ENCODE measurements around the gene PDF. TPM values are rescaled to one million over a fixed set of nuclear protein-coding genes. Genes with fewer than 3 reads are reported as not detected.
A peak's percentile ranks its signal among the peaks of the same experiment; 100 is the strongest.

PDF gene
- total and polyA plus RNA-seq, 2 donors (not counting 3 experiments of a cell fraction or from before 2014, with no cell fraction given), result 13.1 to 16.7 TPM

DNA sequence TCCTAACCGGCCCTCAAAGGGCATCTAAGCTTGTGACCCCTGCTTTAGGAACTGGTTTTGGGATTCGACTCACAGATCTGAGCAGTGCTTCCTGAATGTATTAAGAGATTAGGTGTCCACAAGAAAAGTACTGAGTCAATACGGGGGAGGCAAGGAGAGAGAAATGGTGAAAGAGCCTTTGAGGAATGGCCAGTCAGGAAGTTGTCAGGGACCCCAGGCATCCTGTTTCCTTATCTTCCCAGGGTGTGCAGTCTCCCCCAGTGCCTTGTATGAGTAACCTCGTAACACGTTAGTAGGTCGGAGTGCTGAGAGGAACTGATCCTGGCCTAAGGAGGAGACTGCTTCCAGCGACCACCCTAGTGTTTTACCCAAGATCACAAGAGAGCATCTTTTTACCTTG is 37.6 kb upstream of the PDF start:
- Histone ChIP-seq H3K4me3 (replicated peaks in 1 of 3; ENCODE audit: insufficient read depth in 1 of 3, low read depth in 1 of 3, low read length in 3 of 3) (no peak overlapping the region), H3K79me2 (ENCODE audit: control insufficient read depth, insufficient read depth, low read length) (peaks cover 2% of the 10 kb centered on the region), H3K4me1 (ENCODE audit: control insufficient read depth, extremely low read depth, insufficient read depth, low read length) (peaks cover 10% of the 10 kb centered on the region), H3K36me3 (ENCODE audit: control insufficient read depth in 2 of 2, extremely low read depth in 1 of 2, insufficient read depth in 2 of 2, low read length in 2 of 2) (peaks cover 20 to 21% of the 10 kb centered on the region in 2 experiments), H3K27ac (ENCODE audit: insufficient read depth, low read depth, low read length) (peak overlapping the region; percentile 66), H3K27me3 (ENCODE audit: control insufficient read depth in 2 of 2, insufficient read depth in 2 of 2, low read length in 2 of 2) (no peaks in the 10 kb centered on the region), H3K9me1 (replicated peaks; ENCODE audit: control insufficient read depth, extremely low read depth, insufficient read depth, low read length) (no peaks in the 10 kb centered on the region), H3K4me2 (ENCODE audit: insufficient read depth, low read length) (peak overlapping the region; percentile 54), H4K20me1 (replicated peaks; ENCODE audit: control insufficient read depth, extremely low read depth, insufficient read depth, low read length) (no peaks in the 10 kb centered on the region), H3K9me3 (replicated peaks; ENCODE audit: control insufficient read depth, insufficient read depth, low read length) (no peaks in the 10 kb centered on the region), H2AFZ (ENCODE audit: low read depth, low read length) (no peak overlapping the region), H3K9ac (replicated peaks; ENCODE audit: extremely low read depth, insufficient read depth, low read length) (no peak overlapping the region)
- POLR2A ChIA-PET, result interaction anchor here (0.6 kb wide), 1 partner anchor 12 kb away, joined by 4 read pairs; no protein-coding TSS in a partner anchor
- CTCF ChIA-PET, result no interaction called here
- DNase-seq (ENCODE audit: low read depth, low spot score), result peak; percentile 68
- BruUV-seq (replicated peaks), result no TSS peak
- intact Hi-C loops (cut with micrococcal nuclease), result no loop called here
- FAIRE-seq, result peak; percentile 88
- dilution Hi-C loops (cut with MboI; ENCODE audit: extremely low pct_ligation_motif_present, low sequenced_read_pairs), result no loop called here
- peak; percentile 89 for TF ChIP-seq GATA2 (IDR thresholded peaks at IDR 0.05; ENCODE audit: insufficient read depth, insufficient read length, low read depth, low read length)
- TF ChIP-seq FOS (IDR thresholded peaks at IDR 0.05; ENCODE audit: borderline replicate concordance, insufficient read depth, low read length), result peak; percentile 34
- no peak for TF ChIP-seq POLR2A (IDR thresholded peaks at IDR 0.05; ENCODE audit: low read depth, low read length)

DNA sequence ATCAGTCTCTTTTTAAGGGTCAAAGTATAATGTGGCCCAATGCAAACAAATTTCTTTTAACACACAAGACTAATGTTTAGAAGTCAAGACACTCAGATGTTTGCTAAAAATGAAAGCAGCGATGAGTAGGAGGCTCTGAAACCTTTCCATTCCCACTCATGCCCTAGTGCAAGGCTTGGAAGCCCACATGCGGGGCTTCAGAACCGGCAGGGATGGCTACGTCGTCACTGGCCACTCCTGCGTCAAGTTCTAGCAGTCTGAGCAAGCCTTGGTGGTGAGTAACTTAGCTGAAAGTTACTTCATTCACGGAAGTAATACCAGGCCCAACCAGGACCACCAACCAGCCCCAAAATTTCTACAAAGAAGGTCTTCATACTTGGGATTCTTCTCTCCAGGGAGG is 36.0 kb upstream of the PDF start:
- Histone ChIP-seq H3K9me3 (replicated peaks; ENCODE audit: control insufficient read depth, insufficient read depth, low read length) (no peaks in the 10 kb centered on the region), H3K4me3 (replicated peaks in 1 of 3; ENCODE audit: insufficient read depth in 1 of 3, low read depth in 1 of 3, low read length in 3 of 3) (no peak overlapping the region), H3K9me1 (replicated peaks; ENCODE audit: control insufficient read depth, extremely low read depth, insufficient read depth, low read length) (no peaks in the 10 kb centered on the region), H3K27ac (ENCODE audit: insufficient read depth, low read depth, low read length) (no peak overlapping the region), H3K9ac (replicated peaks; ENCODE audit: extremely low read depth, insufficient read depth, low read length) (no peak overlapping the region), H3K27me3 (ENCODE audit: control insufficient read depth in 2 of 2, insufficient read depth in 2 of 2, low read length in 2 of 2) (no peaks in the 10 kb centered on the region), H3K79me2 (ENCODE audit: control insufficient read depth, insufficient read depth, low read length) (peaks cover 2% of the 10 kb centered on the region), H3K4me1 (ENCODE audit: control insufficient read depth, extremely low read depth, insufficient read depth, low read length) (peaks cover 10% of the 10 kb centered on the region), H4K20me1 (replicated peaks; ENCODE audit: control insufficient read depth, extremely low read depth, insufficient read depth, low read length) (no peaks in the 10 kb centered on the region), H3K4me2 (ENCODE audit: insufficient read depth, low read length) (no peak overlapping the region), H3K36me3 (ENCODE audit: control insufficient read depth in 2 of 2, extremely low read depth in 1 of 2, insufficient read depth in 2 of 2, low read length in 2 of 2) (peaks cover 20 to 21% of the 10 kb centered on the region in 2 experiments), H2AFZ (ENCODE audit: low read depth, low read length) (no peak overlapping the region)
- no peak for FAIRE-seq
- POLR2A ChIA-PET, result no interaction called here
- CTCF ChIA-PET, result no interaction called here
- DNase-seq (ENCODE audit: low read depth, low spot score), result no peak
- no peak for TF ChIP-seq CTCF (IDR thresholded peaks at IDR 0.05; ENCODE audit: extremely low read depth in 1 of 2, insufficient read depth in 1 of 2, low read depth in 1 of 2, low read length in 2 of 2)
- TF ChIP-seq MYC (IDR thresholded peaks at IDR 0.05; ENCODE audit: low read depth, low read length), result no peak
- TF ChIP-seq GATA2 (IDR thresholded peaks at IDR 0.05; ENCODE audit: insufficient read depth, insufficient read length, low read depth, low read length), result no peak
- TF ChIP-seq, protein P1, sequence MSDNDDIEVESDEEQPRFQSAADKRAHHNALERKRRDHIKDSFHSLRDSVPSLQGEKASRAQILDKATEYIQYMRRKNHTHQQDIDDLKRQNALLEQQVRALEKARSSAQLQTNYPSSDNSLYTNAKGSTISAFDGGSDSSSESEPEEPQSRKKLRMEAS (IDR thresholded peaks at IDR 0.05; ENCODE audit: insufficient read depth, insufficient read length), result no peak
- no peak for TF ChIP-seq POLR2A (IDR thresholded peaks at IDR 0.05; ENCODE audit: low read depth, low read length)
- no peak for TF ChIP-seq EZH2 (IDR thresholded peaks at IDR 0.05; ENCODE audit: borderline replicate concordance, low read depth, low read length, severe bottlenecking)
- no peak for TF ChIP-seq FOS (IDR thresholded peaks at IDR 0.05; ENCODE audit: borderline replicate concordance, insufficient read depth, low read length)
- TF ChIP-seq POLR2AphosphoS5 (IDR thresholded peaks at IDR 0.05; ENCODE audit: insufficient read depth, low read depth, low read length), result no peak
- TF ChIP-seq JUN (IDR thresholded peaks at IDR 0.05; ENCODE audit: borderline replicate concordance, insufficient read depth, insufficient read length, low read depth), result no peak
- dilution Hi-C loops (cut with MboI; ENCODE audit: extremely low pct_ligation_motif_present, low sequenced_read_pairs) (no loop called here), intact Hi-C loops (cut with micrococcal nuclease) (no loop called here)
- no TSS peak for BruUV-seq (replicated peaks)
